Stimulated activated CD8-positive, alpha-beta memory T cell treated with anti-CD3 and anti-CD28 coated beads, Interleukin-2, amount 100 ng/mL, for 48 hours (primary cell): ENCODE results near the gene CAMK1D.
A peak's percentile ranks its signal among the peaks of the same experiment; 100 is the strongest.
"Not testable (repeated sequence)": the region's sequence is repeated elsewhere in the genome, so short reads cannot be mapped to it uniquely, and the experiment has no call there.

Experiments
- DNase-seq, 2 donors: peaks; one replicate each; pipeline ENCODE4 v3.0.0-alpha.2; 2020; ENCODE audit warnings: low read depth in 2 of 2

Gene CAMK1D

DNA sequence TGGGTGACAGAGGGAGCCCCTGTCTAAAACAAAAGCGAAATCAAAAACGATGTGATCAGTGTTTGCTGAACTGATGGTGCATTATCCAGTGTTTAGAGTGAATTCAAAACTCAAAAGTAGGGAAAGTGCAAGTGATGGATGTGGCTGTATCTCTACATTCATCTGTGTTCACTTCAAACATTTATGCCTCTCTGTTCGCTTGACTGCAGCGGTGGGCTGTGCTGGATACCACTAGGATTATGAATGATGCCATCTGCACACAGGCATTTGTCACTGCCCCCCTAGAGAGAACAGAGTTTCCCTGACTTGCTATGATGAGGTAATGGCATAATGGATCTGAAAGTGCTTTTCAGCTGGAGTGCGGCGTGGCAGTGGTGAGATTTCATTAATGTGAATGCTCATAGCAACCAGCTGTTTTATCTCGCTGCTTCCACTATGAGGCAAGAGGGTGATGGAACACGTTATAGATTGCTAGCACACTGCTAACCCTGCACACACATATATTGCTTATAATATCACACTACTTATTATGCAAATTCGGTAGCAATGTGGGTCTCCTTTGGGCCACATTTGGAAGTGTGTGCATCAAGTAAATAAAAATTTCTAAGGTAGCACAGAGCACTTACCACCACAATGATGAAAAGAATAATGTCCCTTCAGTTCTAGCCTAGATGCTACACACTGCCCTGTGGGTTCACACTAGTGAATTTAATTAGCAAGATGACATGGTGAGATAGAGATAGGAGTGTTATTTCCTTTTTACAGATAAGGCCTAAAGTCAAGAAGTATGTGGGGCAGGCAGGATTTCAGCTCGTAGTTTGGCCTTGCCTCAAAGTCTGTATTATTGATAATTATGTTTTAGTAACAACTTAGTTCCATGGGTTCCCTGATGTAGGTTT, 164.7 kb downstream of the CAMK1D start:
- no peak for DNase-seq

DNA sequence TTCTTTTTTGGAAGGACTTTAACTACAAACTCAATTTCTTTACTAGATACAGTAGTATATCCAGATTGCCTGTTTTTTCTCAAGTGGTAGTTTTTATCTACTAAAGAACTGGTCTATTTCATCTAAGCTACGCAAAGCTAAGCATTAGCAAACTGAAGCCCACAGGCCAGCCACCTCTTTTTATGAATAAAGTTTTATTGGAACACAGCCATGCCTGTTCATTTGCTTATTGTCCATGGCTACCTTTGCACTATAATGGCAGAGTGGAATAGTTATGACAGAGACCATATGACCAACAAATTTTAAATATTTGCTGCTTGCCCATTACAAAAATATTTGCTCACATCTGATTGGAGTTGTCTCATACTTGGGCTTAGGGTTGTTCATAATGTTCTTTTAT, 168.7 kb downstream of the CAMK1D start:
- DNase-seq = no peak

DNA sequence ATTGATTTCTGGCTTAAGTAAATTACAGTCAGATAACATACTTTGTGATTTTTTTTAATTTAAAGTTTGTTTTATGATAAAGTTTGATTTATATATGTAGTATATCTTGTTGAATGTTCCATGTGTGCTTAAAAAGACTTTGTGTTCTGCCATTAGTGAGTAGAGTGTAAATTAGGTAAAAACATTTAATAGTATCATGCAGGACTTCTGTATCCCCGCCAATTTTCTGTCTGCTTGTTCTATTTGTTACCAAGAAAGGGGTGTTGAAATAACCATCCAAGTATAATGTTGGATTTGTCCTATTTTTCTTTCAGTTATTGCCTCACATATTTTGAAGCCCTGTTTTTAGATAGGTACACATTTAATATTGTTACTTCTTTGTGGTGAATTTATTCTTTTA, 172.1 kb downstream of the CAMK1D start:
- DNase-seq = no peak

DNA sequence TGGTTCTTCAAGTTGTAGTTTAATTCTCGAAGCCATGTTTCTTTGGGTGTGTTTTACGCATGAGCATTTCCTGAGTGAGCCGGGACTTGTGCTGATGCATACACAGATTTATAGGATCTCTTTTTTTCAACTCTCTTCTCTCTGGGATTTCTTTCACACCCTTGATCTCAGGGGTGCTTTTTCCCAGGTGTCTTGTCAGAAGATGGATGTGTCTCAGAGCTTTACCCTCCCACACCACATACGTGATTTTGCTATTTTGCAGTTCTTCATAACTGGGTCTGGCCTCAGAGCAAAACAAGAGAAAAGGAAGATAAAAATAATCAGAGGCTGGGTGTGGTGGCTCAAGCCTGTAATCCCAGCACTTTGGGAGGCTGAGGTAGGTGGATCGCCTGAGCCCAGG, 177.0 kb downstream of the CAMK1D start:
- no peak for DNase-seq

DNA sequence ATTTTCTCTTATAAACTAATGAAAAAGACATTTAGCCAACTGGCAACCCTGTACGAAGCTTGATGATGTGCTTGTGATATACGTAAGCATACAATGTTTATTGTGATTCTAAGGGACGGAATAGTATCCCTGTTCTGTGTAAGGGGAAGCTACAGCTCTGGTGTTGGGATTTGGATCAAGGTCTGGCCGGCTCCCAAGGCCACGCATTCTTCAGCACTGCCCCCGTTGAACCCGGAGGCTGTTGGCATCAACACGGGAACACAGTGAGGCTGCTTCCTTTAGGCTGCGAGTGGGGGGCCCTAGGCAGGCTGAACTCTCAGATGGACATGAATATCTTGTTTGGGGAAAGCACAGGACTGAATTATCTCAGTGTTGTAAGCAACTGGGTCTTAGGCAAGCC, 180.6 kb downstream of the CAMK1D start:
- DNase-seq = no peak

DNA sequence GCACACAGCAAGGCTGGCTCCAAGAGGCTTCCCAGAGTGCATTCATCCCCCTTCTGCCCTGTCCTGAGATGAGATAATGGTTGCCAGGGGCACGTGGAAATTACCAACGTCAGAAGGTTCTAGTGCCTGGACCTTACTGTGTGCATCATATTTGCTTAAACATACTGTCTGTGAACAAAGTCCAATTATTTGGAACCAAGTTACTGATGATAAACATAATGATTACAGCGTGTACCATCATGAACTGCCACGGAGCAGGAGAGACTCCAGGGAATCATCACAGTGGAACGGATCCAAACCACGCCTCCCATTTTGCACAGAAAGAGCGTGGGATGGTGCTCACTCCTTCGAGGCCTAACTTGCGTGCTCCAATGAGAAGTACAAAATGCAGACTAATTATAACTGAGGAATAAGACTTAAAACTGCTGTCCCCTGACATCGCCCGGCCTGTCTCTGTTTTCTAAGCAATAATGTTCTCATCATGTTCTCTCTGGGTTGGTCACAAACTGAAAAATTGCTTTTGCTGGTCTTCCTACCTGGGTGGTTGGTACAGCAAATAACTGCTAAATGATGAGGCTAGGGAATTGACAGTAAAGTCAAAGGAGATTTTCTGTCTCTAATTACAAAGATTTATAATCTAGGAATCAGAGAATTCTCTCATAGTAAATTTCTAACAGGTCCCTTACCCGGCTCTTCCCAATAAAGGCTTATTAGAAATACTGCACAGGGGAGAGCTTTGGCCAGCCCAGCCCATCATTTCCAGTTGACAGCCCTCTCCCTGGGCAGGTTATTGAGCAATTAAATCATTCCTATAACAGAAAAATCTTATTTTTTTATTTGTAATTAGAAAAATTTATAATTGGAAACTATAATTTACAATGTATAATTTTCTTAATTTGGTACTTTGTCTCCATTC, 182.2 kb downstream of the CAMK1D start:
- DNase-seq = no peak

DNA sequence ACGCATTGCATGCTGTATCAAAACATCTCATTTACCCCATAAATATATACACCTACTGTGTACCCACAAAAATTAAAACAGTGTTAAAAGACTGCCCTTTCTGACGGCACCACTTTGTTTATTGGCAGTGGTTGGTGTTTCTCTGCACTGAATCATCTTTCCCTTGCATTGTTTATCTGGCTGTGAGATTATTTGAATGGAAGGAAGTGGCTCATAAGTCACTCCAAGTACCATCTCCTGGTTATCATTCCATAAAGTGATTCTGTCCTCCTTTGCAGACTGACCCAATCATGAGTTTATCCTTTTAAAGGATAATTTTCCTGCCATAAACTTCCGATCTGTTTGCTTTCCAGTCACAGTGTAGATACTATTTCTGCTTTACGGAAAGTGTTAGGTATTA, 183.8 kb downstream of the CAMK1D start:
- DNase-seq = no peak

DNA sequence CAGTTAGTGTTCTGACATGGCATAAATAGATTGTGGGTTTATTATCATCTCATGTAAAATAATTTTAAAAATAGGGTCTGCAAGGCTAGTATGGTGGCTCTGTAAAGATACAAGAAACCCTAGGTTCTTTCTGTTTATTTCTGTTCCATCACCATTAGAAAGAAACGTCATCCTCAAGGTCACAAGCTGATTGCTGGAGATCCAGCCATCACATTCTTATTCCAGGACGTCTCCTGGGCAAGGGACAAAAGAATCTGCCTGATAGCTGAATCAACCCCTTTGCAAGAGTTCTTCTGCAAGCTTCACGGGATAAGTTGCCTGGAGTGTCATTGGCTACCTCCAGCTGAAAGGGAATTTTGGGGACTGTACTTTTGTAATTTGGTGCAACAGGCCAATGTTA, 184.4 kb downstream of the CAMK1D start:
- DNase-seq = no peak

DNA sequence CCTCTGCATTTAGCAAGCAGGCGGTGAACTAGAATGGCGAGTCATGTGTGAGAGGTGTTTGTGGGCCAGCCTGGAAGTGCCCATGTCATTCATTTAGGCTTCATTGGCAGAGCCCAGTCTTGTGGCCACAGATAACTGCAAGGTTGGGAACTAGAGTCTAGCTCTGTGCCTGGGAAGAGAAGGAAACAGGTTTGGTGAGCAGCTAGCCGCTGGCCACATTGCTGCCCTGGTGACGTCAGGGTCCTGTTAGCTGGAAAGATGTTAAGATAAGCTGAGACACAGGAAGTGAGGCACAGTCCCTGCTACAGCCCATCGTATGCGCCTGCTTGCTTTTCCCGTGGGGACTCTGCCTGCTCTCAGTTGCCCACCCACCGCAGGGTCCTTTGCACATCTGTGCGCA, 185.5 kb downstream of the CAMK1D start:
- peak in 1 of 2 donors; percentile 20 for DNase-seq

DNA sequence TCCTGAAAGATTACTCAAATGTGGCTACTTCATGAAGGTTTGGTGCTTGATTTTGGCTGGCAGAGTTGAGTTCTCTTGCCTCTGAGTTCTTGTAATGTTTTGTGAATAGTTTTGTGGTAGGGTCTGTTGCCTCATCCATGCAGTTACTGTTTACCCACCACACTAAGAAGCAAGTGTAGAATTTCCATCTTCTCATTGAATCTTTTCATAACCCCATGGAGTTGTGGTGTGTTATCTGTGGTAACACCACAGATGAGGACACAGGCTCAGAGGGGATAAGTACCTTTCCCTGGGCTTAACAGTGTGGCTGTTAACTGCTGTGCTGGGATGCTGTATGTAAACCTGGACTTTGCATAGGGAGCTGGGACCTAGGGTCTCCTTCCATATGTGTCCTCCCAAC, 186.3 kb downstream of the CAMK1D start:
- no peak for DNase-seq

DNA sequence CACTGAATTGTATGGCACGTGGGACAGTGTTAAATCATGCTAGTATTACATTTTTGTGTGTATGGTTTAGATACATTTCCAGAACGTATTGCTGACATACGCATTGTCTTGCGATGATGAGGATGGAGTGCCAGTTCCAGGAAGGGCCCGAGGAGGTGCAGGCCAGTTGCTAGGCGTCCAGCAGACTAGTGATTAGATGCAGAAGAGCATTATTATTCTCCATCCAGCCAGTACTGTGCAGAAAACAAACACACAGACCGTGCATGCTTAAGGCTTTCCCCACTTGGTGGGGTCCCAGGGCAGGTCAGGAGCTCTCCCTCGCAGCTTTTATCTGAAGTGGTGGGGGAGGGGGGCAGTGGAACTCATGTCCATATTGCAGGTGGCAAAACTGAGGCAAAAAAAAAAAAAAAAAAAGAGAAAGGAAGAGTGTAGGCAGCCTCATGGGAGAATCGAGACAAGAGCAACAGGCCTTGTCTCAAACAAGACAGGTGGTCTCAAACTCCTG, 189.2 kb downstream of the CAMK1D start:
- DNase-seq = no peak

DNA sequence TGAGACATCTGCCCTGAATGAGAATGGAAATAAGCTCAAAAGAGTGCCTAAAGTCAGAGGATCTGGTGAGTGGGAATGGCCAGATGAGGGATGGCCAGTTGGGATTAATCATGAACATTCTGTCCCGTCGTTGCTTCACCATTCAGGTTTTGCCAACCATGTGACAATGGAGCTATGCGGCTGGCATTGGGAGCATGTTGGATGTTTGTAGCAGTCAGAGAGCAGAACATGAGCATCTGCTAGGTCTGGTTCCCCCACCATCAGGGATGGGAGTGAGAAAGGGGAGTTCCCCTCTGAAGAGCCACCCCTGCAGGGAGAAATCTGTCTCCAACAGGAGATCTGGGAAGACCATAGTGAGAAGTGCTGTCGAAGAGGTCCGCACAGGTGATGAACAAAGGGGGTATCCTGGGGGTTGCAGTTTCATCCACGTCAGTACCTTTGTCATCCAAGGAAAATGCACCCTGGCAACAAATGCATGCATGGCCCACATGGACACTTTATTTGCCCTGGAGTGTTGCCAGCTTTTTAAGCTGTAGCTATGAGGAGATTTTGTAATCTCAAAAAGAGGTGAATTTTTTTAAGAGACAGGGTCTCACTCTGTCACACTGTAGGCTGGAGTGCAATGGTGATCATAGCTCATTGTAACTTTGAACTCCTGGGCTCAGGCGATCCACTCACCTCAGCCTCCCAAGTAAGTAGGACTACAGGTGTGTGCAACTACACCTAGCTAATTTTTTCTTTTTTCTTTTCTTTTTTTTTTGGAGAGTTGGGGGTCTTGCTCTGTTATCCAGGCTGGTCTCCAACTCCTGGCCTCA, 190.2 kb downstream of the CAMK1D start:
- no peak for DNase-seq

DNA sequence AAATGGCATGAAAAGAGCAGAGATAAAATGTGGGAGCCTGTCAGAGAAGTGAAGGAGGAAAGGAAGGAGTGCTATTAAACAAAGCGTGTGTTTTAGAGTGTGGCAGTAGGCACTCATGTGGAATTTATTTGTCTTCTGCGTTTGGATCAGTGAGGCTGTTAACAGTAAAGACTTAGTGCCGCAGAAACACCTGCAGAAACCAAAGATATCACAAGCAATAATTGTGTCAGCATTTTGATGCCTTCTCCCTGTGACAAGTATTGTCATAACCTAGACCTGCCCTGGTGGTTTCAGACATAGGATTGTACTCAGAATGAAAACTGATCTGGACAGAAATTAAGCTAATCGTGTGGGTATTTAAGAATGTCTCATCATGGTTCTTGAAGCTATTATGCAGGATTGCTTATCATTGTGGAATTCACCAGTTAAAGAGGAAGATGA, 191.0 kb downstream of the CAMK1D start:
- no peak for DNase-seq

DNA sequence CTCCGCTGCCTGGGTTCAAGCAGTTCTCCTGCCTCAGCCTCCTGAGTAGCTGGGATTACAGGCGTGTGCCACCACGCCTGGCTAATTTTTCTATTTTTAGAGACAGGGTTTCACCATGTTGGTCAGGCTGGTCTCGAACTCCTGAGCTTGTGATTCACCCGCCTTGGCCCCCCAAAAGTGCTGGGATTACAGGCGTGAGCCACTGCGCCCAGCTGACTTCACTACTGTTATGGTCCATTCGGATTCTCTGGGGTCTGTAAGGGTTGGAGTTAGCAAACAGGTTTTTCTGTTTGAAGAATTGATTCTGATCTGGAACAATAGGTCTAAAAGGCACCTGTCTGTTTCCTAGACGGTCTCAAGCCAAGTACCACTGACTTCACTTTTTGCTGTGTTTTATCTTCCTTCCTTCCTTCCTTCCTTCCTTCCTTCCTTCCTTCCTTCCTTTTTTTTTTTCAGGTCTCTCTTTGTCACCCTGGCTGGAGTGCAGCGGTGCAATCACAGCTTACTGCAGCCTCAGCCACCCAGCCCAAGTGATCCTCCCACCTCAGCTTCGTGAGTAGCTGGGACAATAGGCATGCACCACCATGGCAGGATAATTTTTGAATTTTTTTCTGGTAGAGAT, 192.2 kb downstream of the CAMK1D start:
- no peak for DNase-seq

DNA sequence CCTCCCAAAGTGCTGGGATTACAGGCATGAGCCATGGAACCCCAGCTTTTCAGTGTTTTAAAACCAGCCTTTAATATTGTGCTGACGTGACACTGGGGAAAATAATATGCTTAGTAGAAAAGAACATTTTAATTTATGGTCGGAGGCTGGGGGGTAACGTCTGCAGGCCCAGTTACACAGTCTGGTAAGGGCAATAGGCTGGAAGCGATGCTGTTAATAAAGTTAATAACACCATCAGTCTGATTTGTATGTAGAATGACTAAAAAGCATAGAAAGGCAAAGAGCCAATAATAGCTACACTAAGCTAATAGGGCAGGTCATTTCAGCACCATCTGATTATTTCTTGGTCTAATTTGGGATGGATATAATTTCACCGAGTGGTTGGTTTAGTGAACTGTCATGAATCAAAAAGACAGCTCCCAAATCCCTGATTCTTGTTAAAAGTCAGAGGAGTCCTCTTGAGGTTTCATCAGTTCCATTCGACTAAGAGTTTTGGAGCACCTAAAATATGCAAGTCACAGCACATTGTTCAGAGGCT, 192.9 kb downstream of the CAMK1D start:
- DNase-seq = no peak

DNA sequence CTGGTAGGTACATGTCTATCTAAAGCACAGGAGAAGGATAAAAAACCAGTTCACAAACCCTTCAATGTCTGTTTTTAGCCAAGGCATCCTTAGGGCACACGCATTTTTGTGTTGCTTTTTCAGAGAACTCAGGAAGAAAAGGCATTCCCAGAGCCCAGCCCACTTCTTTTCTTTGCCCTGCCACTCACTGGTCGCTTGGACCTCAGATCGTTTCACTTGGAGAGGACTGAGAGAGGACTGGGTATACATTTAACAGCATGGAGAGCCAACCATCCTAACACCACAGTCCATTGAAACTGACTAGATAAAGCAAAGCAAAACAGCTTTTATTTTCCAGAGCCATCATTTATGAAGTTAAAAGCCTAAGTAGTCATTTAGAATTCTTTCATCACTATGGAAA, 194.2 kb downstream of the CAMK1D start:
- DNase-seq = no peak

DNA sequence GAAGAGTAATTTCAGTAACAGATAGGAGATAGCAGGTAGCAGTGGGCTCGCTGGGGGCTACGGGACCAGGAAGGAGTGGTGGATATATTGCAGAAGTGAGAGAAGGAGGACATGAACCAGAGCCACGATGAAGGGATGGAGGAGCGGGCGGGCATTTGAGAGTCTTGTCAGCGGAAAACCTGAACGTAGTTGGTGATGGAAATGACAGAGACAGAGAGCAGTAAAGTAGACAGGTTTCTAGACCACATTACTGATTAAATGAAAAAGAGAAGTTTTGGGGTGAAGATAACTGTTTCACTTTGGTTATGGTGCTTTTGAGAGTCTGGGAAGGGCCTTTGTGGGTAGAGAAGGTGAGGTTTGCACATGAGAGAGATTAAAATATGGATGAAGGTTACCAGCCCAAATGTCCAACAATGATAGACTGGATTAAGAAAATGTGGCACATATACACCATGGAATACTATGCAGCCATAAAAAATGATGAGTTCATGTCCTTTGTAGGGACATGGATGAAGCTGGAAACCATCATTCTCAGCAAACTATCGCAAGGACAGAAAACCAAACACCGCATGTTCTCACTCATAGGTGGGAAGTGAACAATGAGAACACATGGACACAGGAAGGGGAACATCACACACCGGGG, 196.9 kb downstream of the CAMK1D start:
- not testable (repeated sequence) for DNase-seq

DNA sequence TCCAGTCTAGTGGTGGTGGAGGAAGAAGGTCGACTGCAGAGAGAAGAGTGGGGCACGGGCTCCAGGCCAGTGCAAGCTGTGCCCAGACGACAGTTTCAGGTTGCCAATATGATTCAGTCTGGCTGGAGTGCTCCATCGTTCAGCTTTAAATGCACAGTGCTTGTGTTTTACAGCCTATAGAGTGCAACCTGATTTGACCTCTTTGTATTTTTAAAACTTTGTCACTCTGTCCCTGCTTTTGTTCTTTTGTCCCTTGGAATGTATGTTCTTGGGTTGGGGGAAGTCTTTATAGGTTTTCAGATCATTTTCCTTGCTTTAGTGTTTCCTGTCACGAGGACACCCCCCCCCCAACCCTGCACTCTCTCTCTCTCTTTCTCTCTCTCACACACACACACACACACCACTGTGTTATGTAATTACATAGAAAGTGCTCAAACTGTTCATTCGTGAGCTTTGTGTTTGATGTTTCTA, 198.0 kb downstream of the CAMK1D start:
- DNase-seq = no peak

DNA sequence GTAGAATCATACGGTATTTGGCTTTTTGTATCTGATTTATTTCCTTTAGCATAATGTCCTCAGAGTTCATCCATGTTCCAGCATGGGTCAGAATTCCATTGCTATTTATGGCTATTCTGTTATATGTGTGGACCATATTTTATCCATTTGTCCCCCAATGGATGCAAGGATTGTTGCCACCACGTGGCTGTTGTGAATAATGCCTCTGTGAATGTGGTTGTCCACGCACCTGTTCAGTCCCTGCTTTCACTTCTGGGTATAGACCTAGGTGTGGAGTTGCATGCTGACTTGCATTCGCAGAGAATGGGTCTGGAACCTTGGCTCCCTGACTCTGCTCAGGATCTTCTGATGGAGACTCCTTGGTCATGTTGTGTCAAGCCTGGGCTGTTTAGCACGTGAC, 199.9 kb downstream of the CAMK1D start:
- no peak for DNase-seq

DNA sequence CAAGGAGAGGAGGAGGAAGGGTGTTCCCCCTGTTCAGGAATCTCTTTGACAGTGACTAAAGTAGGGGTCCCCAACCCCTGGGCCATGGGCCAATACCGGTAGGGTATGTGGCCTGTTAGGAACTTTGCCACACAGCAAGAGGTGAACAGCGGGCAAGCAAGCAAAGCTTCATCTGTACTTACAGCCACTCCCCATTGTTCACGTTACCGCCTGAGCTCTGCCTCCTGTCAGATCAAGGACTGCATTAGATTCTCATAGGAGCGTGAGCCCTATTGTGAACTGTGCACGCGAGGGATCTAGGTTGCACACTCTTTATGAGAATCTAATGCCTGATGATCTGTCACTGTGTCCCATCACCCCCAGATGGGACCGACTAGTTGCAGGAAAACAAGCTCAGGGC, 201.6 kb downstream of the CAMK1D start:
- no peak for DNase-seq
